GM23338 (cell line): ENCODE data around the gene ERC2.

Experiments
- CREB1 ChIP-seq: fragments of 250-450 bp; sonication (Bioruptor Pico); IDR thresholded peaks from 2 replicates; pipeline ENCODE4 v1.5.0; 2020; ENCODE audit warnings: low read depth, mild to moderate bottlenecking, moderate library complexity
- CTCF ChIP-seq, 2 experiments: fragments of 200-600 bp in 1 of 2; sonication (generic) in 1 of 2; conservative IDR thresholded peaks; 2 replicates each; pipeline versions ENCODE4 v1.5.1 to v1.6.1; 2016 to 2017; ENCODE audit warnings: antibody characterized with exemption in 2 of 2, low read depth in 2 of 2, mild to moderate bottlenecking in 2 of 2, moderate library complexity in 1 of 2
- ETS1 ChIP-seq: IDR thresholded peaks from 2 replicates; pipeline ENCODE4 v1.6.1; 2016; ENCODE audit warnings: antibody characterized with exemption
- EZH2 ChIP-seq: fragments of 200-600 bp; sonication (generic); IDR thresholded peaks from one replicate; pipeline ENCODE4 v1.8.0; 2017; ENCODE audit warnings: antibody characterized with exemption, mild to moderate bottlenecking, low read depth; ENCODE audit not compliant: unreplicated experiment
- EZH2phosphoT487 ChIP-seq: fragments of 200-600 bp; sonication (generic); IDR thresholded peaks from one replicate; pipeline ENCODE4 v1.8.1; 2018; ENCODE audit warnings: antibody characterized with exemption; ENCODE audit not compliant: unreplicated experiment
- JUNB ChIP-seq: IDR thresholded peaks from one replicate; pipeline ENCODE4 v1.6.1; 2016; ENCODE audit warnings: antibody characterized with exemption; ENCODE audit not compliant: unreplicated experiment
- POLR2AphosphoS5 ChIP-seq: IDR thresholded peaks from 2 replicates; pipeline ENCODE4 v1.6.1; 2016; ENCODE audit warnings: antibody characterized with exemption, low read depth
- REST ChIP-seq: IDR thresholded peaks from one replicate; pipeline ENCODE4 v1.6.1; 2018; ENCODE audit warnings: antibody characterized with exemption; ENCODE audit not compliant: unreplicated experiment

GRCh38 chr3:56494679-56495322 is 26.5 kb upstream of the ERC2 start:
- TF ChIP-seq CTCF (conservative IDR thresholded peaks at IDR 0.05; ENCODE audit: low read depth in 2 of 2) (peak; percentile 96 to 97), POLR2AphosphoS5 (no peak), EZH2 (no peak), JUNB (no peak), ETS1 (no peak), EZH2phosphoT487 (no peak), REST (peak; percentile 97), CREB1 (peak; percentile 62; the same call in 1 of the 2 replicates)
